ENCODE results near the gene RIC8B.

RIC8B gene

DNA sequence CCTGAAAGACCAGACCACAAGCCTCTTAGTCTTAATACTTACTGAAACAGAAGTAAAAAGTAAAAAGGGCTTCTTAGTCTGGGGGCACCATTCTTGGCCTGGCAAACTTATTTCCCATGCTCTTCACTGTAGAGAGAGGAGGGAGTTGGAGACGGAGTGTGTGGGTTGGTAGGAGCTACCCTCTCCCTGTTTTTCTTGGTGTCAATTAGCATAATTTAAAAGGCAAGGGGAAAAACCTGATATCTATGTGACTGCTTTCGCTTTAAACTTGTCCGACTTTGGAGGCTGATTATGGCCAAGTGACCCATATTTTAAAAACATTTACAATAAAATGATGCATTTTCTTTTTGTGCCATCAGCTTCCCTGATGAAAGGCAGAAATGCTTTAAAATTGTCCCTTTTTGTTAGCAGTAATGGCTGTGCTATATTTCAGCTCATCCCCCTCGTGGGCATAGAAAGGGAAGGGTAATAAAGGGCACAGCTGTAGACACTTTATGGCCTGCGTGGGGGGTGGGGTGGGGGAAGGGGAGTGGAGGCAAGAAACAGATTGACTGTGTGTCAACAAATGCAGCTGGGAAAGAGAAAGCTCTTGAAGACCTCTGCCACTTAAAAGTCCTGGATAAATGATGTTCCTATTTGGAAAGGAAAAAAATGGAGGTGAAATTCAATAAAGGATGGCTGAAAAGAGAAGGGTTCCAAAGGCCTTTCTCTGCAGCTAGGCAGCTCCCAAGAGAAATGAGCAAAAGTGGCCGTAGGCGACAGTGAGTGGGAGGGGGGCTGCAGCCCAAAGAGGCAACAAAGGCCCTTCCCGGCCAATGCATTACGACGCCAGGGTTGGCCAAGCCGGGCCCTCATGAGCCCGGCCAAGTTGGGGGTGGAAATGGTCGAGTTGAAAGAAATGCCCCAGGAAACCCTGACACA is 123.8 kb downstream of the RIC8B start:
- no peak overlapping the region for H3K4me3 ChIP-seq (ENCODE audit: low read depth, low read length)
- in situ Hi-C loops (cut with HindIII; ENCODE audit: low sequenced_read_pairs) = no loop called here
- TF ChIP-seq, protein P1, sequence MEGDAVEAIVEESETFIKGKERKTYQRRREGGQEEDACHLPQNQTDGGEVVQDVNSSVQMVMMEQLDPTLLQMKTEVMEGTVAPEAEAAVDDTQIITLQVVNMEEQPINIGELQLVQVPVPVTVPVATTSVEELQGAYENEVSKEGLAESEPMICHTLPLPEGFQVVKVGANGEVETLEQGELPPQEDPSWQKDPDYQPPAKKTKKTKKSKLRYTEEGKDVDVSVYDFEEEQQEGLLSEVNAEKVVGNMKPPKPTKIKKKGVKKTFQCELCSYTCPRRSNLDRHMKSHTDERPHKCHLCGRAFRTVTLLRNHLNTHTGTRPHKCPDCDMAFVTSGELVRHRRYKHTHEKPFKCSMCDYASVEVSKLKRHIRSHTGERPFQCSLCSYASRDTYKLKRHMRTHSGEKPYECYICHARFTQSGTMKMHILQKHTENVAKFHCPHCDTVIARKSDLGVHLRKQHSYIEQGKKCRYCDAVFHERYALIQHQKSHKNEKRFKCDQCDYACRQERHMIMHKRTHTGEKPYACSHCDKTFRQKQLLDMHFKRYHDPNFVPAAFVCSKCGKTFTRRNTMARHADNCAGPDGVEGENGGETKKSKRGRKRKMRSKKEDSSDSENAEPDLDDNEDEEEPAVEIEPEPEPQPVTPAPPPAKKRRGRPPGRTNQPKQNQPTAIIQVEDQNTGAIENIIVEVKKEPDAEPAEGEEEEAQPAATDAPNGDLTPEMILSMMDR (IDR thresholded peaks at IDR 0.05; ENCODE audit: low read depth, low read length) = no peak
- DNase-seq (ENCODE audit: low read depth, low spot score) = no peak

DNA sequence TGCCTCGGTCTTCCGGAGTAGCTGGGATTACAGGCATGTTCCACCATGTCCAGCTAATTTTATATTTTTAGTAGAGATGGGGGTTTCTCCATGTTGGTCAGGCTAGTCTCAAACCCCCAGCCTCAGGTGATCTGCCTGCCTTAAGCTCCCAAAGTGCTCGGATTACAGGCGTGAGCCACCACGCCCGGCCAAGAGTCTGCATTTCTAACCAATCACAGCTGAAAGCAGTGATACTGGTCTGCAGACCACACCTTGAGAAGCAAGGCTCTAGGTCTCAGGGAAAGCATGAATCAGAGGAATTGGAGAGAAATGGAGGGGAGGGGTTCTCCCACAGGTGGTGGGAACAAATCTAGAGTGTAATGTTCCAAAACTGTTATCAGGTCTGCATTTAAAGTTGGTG is 126.1 kb downstream of the RIC8B start:
- no peak overlapping the region for H3K4me3 ChIP-seq (ENCODE audit: low read depth, low read length)
- TF ChIP-seq, protein P1 (IDR thresholded peaks at IDR 0.05; ENCODE audit: low read depth, low read length) = no peak
- DNase-seq (ENCODE audit: low read depth, low spot score) = no peak
- in situ Hi-C loops (cut with HindIII; ENCODE audit: low sequenced_read_pairs) = no loop called here

GRCh38 chr12:106901276-106901675 is 126.8 kb downstream of the RIC8B start:
- DNase-seq (ENCODE audit: low read depth, low spot score) = no peak
- in situ Hi-C loops (cut with HindIII; ENCODE audit: low sequenced_read_pairs) = no loop called here
- TF ChIP-seq, protein P1 (IDR thresholded peaks at IDR 0.05; ENCODE audit: low read depth, low read length) = no peak
- H3K4me3 ChIP-seq (ENCODE audit: low read depth, low read length) = no peak overlapping the region

GRCh38 chr12:106902053-106902452 is 127.6 kb downstream of the RIC8B start:
- in situ Hi-C loops (cut with HindIII; ENCODE audit: low sequenced_read_pairs) = no loop called here

DNA sequence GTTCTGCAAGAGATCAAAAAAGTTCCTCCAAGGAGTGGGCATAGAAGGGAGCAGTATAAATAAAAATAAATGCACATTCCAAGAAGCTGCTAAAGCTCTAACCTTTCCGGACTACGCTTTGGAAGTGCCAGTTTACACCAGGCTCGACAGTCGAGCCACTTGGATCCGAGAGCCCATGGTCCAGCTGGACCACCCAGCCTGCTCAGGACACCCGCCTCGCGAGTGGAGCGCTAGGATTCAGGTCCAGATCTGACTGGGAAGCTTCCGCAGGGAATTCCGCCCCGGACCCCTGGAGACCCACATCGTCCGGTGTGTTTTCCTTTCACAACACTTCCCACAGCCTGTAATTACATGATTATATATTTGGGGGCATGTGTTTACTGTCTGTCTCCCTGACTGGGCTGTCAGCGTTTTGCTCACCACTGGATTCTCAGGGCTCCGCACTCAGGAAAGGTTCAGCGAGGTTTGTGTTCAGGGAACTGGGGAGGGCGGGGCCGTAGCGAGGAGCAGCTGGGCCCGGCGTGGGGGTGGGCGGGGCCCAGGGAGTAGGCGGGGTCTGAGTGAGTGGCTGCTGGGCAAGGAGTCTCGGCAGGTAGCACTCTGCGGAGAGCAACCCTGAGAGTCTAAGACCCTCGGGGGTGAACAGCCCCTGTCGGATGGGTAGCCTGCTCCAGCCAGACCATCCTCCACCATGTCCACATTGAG is 128.9 kb downstream of the RIC8B start:
- peak; percentile 43 for DNase-seq (ENCODE audit: low read depth, low spot score)
- peak overlapping the region; percentile 48 for H3K4me3 ChIP-seq (ENCODE audit: low read depth, low read length)

More at GRCh38 chr12:106902053-106902452, 127.6 kb downstream of the RIC8B start:
- TF ChIP-seq, protein P1 (IDR thresholded peaks at IDR 0.05; ENCODE audit: low read depth, low read length) = no peak
- H3K4me3 ChIP-seq (ENCODE audit: low read depth, low read length) = no peak overlapping the region
- no peak for DNase-seq (ENCODE audit: low read depth, low spot score)

GRCh38 chr12:106906715-106907114 is 132.2 kb downstream of the RIC8B start:
- in situ Hi-C loops (cut with HindIII; ENCODE audit: low sequenced_read_pairs) = no loop called here
- DNase-seq (ENCODE audit: low read depth, low spot score) = no peak
- TF ChIP-seq, protein P1 (IDR thresholded peaks at IDR 0.05; ENCODE audit: low read depth, low read length) = no peak
- H3K4me3 ChIP-seq (ENCODE audit: low read depth, low read length) = no peak overlapping the region

More for the DNA sequence above, 128.9 kb downstream of the RIC8B start:
- TF ChIP-seq, protein P1 (IDR thresholded peaks at IDR 0.05; ENCODE audit: low read depth, low read length) = no peak
- in situ Hi-C loops (cut with HindIII; ENCODE audit: low sequenced_read_pairs) = no loop called here
